ENCODE data around the gene ARHGAP10.
"Not testable (repeated sequence)": the region's sequence is repeated elsewhere in the genome, so short reads cannot be mapped to it uniquely, and the experiment has no call there.

ARHGAP10 gene

DNA sequence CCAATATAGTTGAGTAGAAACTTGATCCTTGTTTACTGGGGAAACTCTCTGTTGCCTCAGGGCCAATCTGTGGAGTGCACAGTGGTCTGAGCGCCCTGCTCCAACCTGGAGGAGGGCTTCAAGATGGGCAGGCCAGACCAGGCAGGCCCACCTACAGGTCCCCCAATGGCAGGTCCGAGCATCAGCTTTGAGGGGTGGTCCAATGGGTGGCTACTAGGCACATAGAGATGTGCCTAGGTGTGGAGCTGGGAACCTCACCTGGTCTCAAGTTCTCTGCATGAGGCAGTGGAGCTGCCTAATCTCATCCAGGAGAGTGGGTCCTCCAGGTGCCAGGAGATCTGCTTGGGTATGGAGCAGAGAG, 252.9 kb downstream of the ARHGAP10 start:
- DNase-seq = no peak
- intact Hi-C loops (cut with DNase I) = no loop called here

DNA sequence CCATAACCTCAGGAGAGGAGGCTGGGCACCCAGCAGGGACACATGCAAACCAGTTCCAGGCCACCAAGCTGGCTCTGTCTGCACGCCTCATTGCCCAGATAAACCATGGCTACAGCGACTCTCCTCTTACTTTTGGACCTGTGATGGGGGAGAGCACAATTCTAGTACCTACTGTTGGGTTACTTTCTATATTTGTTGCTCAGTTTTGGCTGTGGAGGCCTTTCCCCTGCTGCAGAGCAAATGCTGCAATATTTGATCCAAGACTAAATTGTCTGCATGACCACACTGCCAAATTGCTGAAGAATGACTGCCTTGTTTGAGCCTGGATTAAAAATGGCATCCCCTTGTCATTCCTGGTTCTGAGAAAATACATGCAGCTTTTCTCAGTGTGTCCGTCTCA, 253.5 kb downstream of the ARHGAP10 start:
- intact Hi-C loops (cut with DNase I) = no loop called here
- peak in 1 of 42 donors; percentile 16 for DNase-seq

DNA sequence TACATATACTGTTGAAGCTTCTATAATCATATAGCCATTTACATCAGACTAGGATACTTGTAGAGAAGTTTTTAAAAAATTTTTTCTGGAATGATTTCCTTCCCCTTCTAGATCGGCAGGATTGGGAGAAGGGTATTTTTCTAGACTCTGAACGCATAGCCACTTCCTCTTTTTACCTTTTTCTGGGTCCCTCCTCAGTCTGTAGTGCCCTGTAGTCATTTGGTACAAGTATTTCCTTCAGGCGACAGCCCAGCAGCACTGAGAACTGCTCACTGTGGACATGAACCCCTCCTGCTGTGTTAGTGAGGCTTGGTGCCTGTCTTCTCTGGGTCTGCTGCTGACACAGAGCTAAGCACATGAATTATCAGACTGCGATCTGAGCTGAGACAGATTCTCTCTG, 255.4 kb downstream of the ARHGAP10 start:
- DNase-seq = no peak
- intact Hi-C loops (cut with DNase I) = no loop called here

DNA sequence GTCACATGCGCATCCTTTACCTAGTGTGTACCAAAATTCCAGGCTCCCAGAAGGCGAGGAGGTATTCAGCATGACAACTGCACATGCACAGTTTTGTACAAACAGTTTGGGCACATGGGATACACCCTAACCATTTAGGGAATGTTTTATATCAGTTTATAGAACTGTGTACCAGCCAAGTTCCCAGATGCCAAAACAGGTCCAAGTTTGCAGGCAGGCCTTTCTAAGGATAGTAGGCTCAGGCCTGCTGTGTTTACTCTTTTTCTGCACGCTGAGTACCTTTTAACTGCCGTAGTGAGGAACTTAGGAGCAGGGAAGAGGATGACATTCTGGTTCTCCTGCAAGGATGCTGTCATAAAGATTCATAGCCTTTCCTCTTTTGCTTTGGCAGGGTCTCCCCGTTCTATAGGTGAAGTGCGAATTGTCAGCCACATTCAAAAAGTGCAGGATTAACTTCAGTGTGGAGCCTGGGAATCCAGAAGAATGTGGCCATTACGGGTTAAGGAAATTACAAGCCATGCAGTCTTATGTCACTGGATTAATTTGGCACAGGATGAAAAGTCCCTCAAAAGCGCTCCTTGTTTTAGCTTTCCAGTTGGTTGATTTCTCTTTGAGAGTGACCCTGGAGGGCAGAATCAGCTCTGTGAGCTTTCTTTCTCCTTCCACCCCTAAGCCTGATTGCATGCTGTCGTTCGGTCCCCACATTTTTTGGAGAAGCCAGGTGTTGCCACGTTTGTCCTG, 259.8 kb downstream of the ARHGAP10 start:
- DNase-seq = no peak
- intact Hi-C loops (cut with DNase I) = no loop called here

DNA sequence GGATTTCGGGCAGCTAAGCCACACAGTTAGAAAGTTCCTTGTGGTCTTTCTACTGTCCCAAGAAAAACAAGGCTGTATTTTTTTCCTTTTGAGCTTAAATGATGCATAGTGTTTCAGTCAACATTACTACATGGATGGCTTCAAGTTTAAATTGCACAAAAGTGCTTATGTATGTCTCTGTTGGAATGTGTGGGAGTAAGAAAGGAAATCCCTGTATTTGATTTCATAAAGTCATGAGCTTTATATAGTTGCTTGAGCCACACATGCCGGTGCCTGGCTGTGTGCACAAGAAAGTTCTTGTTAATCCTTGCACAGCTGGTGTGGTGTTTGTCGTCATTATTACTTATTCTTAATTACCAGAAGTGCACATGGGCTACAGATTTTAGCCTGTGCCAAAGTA, 262.2 kb downstream of the ARHGAP10 start:
- intact Hi-C loops (cut with DNase I) = no loop called here
- DNase-seq = no peak

GRCh38 chr4:147994491-147995385, 262.9 kb downstream of the ARHGAP10 start:
- intact Hi-C loops (cut with DNase I) = no loop called here
- no peak for DNase-seq

- DNase-seq = no peak
- intact Hi-C loops (cut with DNase I) = no loop called here
Observed at GRCh38 chr4:147996859-147997258, 265.0 kb downstream of the ARHGAP10 start.

DNA sequence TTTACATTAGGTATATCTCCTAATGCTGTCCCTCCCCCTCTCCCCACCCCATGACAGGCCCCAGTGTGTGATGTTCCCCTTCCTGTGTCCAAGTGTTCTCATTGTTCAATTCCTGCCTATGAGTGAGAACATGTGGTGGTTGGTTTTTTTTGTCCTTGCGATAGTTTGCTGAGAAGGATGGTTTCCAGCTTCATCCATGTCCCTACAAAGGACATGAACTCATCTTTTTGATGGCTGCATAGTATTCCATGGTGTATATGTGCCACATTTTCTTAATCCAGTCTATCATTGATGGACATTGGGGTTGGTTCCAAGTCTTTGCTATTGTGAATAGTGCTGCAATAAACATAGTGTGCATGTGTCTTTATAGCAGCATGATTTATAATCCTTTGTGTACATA, 268.1 kb downstream of the ARHGAP10 start:
- DNase-seq; intact Hi-C loops (cut with DNase I): not testable (repeated sequence)

GRCh38 chr4:148004228-148004857, 272.5 kb downstream of the ARHGAP10 start:
- intact Hi-C loops (cut with DNase I) = no loop called here
- DNase-seq = peak in 22 of 42 donors; percentile 20 to 64 (median 49)

GRCh38 chr4:148006001-148006400, 274.1 kb downstream of the ARHGAP10 start:
- intact Hi-C loops (cut with DNase I) = no loop called here
- no peak for DNase-seq

GRCh38 chr4:148007314-148007760, 275.4 kb downstream of the ARHGAP10 start:
- DNase-seq = peak in 8 of 42 donors; percentile 16 to 49 (median 40)
- intact Hi-C loops (cut with DNase I) = no loop called here

DNA sequence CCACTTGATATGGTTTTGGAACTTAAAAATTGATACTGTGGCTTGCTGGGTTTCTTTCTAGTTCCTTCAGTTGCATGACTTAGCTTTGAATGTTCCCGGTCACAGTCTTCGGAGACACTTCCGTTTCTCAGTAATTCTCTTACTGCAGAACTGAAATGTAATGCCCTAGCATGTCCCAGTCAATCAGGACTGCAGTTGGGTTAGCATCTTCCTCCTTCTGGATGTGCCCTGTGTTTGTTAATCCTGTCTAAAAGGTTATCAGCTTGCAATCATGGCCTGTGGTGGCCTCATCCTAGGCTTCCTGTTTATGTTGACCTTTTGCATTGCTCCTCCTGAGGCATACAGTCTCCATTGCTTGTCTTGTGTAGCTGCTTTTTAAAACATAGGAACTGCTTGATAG, 275.9 kb downstream of the ARHGAP10 start:
- intact Hi-C loops (cut with DNase I) = no loop called here

GRCh38 chr4:148015058-148015457, 283.2 kb downstream of the ARHGAP10 start:
- intact Hi-C loops (cut with DNase I) = no loop called here
- no peak for DNase-seq

More for the DNA sequence above, 275.9 kb downstream of the ARHGAP10 start:
- no peak for DNase-seq

DNA sequence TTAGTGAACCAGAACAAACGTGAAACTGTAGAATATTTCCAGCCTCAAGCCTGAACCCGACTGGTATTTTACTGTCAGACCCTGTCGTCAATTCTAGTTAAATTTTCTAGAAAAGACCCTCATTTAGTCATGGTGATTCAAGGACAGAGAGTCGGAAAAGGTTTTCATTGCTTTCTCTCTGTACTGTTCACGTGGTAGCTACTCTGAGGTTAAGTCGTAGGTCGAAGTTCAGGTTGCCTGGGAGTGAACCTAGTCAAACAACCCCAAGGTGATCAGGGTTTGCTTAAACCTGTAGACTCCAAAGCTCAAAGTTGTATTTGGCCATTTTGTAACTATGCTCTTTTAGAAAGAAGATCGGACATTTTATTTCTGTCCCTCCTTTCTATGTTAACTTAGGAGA, 283.6 kb downstream of the ARHGAP10 start:
- intact Hi-C loops (cut with DNase I) = no loop called here
- DNase-seq = no peak

DNA sequence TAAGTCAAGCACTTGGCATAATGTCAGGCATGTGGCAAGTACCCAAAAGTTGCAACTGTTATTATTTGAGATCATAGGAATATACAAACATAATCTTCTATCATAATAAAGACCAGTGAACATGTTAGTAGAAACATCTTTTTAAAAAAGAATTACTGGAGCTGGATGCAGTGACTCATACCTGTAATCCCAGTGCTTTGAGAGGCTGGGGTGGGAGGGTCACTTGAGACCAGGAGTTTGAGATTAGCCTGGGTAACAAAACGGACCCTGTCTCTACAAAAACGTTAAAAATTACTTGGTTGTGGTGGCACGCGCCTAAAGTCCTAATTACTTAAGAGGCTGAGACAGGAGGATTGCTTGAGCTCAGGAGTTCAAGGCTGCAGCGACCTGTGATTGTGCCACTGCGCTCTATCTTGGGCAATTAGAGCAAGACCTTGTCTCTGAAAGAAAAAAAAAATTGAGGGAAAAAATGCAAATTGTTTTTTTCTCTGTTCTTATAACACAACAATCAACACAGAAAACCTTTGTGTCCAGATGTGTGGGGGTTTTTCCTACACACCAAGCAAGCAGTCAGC, 284.3 kb downstream of the ARHGAP10 start:
- intact Hi-C loops (cut with DNase I) = no loop called here
- no peak for DNase-seq

GRCh38 chr4:148017801-148018200, 285.9 kb downstream of the ARHGAP10 start:
- DNase-seq = no peak
- intact Hi-C loops (cut with DNase I) = no loop called here

GRCh38 chr4:148021686-148022085, 289.8 kb downstream of the ARHGAP10 start:
- intact Hi-C loops (cut with DNase I) = no loop called here
- DNase-seq = no peak

DNA sequence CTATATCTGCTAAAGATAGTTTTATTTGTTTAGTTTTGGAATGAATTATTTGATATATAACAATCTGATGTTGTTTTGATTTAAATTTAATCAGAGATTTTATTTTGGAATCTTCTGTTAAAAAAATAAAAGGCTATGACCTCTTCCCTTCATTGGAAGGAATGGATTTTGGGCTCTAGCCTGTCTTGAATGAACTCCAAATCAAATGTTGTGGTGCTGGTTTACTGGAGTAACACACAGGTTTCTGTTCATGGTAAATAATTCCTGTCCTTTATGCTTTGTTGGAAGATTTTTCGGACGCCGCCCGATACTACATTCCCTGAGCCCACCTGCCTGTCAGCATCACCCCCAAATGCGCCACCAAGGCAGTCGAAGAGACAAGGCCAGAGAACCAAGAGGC, 291.1 kb downstream of the ARHGAP10 start:
- no peak for DNase-seq
- intact Hi-C loops (cut with DNase I) = no loop called here

- intact Hi-C loops (cut with DNase I) = no loop called here
- DNase-seq = peak in 1 of 42 donors; percentile 32
Observed at GRCh38 chr4:148023512-148024181, 291.8 kb downstream of the ARHGAP10 start.
